HG02981 (cell line): ENCODE data around the gene CD200R1.

Source experiments
- ATAC-seq: cut with Tn5 transposase; IDR thresholded peaks from one replicate; pipeline ENCODE4 v1.9.1; 2021; ENCODE audit warnings: mild to moderate bottlenecking, moderate library complexity; ENCODE audit not compliant: unreplicated experiment

CD200R1 gene

DNA sequence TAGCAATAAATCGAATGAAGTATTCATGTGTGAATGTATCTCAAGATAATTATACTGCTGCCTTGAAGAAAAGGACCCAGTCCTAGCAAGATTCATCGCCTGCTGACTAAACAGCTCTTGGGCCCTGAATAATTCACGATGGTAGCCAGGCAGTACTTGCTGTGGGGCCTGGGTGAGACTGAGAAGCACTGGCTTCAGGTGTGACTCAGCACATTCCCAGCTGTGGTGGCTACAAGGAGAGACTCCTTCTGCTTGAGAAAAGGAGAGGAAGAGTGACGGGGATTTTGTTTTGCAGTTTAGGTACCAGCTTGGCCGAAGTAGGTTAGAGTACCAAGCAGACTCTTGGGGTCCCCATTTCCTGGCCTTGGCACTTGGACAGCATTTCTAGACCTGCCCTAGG, 80.6 kb downstream of the CD200R1 start:
- ATAC-seq, result no peak

DNA sequence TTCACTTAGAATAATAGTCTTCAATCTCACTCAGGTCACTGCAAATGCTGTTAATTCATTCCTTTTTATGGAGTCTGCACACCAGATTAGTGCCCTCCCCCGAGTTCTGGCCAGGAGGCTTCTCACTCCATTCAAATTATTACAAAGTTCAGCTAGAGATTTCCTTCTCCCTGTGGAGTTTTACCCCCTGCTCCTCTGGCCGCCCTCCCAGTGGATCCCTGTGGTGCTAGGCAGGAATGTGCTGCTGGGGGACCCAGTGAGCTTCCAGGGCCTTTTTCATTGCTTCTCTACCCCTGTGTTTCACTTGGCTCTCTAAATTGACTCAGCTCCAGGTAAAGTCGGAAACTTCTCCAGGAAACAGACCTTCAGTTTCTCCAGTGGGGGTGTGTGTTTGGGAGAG, 85.5 kb downstream of the CD200R1 start:
- no peak for ATAC-seq

DNA sequence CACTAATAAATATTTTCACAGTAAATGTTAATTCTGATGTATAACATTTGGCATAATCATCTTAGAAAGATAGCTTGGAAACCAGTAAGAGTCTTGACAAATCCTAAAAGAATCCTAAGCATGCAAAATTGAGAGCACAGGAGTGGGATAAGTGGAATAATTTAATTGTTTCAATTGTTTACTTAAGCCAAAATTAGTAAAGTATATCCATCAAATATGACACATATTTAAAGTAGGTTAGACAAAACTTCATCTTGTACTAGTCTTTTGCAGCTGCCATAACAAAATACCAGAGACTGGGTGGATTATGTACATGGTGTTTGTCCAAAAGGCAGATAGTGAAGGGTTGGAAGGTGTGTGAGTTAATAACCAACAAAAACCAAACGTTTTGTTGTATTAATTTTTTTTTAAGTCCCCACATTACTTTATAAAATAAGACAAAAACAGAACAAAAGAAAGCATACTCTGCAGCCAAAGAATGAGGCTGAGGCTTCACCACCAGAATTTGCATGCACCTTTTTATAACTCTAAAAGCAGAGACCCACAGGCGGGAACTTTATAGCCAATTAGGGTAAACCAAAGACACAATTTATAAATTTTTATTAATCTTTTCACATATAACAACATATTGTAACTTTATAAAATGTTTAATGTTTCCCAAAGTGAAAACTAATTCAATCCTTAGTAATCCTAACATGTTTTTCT, 86.4 kb downstream of the CD200R1 start:
- ATAC-seq, result no peak

DNA sequence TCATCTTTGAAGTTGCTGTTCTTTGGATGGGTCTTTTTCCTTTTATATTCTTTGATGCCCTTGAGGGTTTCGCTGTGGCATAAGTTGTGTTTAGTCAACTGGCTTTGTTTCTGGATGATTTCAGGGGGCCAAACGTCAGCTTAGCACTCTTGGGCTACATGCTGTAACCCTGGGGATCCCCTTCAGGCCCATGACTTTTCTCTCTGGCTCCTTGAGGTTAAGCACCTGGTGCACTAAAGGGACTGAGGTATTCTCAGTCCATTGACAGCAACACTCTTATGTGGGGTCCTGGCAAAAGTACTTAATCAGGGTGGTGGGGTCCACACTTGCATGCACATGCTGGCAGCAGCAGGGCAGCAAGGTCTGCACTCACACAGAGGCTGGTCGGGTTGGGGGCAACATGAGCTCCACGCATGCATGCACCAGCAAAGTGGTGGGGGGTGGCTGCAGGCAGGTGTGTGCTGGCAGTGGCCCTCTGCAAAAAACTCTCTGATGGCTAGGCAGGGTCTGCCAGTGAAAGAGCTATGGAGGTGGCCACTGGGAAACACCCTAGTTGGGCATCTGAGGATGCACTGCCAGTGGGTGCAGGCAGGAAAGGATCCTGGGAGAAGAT, 90.1 kb downstream of the CD200R1 start:
- no peak for ATAC-seq

DNA sequence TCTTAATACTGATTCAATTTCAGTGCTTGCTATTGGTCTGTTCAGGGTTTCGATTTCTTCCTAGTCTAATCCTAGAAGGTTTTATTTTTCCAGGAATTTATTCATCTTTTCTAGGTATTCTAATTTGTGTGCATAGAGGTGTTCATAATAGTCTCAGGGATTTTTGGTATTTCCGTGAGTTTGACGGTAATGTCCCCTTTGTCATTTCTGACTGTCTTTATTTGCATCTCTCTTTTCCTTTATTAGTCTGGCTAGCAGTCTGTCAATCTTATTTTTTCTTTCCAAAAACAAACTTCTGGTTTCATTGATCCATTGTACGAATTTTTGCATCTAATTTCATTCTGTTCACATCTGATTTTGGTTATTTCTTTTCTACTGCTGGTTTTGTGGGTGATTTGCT, 93.0 kb downstream of the CD200R1 start:
- no peak for ATAC-seq

DNA sequence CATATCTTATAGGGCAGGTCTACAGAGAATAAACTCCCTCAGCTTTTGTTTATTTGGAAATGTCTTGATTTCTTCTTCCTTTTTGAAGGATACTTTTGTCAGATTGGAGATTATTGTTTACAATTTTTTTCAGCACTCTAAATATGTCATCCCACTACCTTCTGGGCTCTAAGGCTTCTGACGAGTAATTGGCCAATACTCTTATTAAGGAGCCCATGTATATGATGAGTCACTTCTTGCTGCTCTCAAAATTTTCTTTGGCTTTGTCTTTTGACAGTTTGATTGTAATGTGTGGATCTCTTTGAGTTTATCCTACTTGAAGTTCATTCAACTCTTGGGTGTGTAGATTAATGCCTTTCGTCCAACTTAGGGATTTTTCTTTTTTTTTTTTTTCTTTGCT, 99.3 kb downstream of the CD200R1 start:
- no peak for ATAC-seq

DNA sequence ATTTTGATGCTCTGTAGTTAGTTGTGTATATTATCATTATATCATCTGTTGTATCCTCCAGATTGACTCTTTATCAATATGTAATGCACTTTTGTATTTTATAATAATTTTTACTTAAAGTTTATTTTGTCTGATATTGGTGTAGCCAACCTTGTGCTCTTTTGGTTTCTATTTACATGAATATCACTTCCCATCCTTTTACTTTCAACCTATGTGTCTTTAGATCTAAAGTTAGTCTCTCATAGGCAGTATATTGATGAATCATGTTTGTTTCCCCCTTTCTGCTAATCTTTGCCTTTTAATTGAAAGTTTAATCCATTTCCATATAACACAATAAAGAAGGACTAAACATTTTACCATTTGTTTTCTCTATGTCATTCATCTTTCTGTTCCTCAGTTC, 100.2 kb downstream of the CD200R1 start:
- ATAC-seq, result peak; percentile 51

DNA sequence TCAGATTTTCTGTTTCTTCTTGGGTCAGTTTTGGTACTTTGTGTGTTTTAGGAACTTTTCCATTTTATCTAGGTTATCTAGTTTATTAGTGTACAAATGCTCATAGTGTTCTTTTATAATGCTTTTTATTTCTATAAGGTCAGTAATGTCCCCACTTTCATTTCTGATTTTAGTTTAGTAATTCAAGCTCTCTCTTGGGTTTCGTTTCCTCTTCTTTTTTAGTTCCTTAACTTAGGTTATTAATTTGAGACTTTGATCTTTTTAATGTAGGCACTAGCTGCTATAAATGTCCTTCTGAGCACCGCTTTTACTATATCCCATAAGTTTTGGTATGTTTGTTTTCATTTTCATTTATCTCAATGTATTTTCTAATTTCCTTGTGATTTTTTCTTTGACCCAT, 101.3 kb downstream of the CD200R1 start:
- ATAC-seq, result peak; percentile 84

DNA sequence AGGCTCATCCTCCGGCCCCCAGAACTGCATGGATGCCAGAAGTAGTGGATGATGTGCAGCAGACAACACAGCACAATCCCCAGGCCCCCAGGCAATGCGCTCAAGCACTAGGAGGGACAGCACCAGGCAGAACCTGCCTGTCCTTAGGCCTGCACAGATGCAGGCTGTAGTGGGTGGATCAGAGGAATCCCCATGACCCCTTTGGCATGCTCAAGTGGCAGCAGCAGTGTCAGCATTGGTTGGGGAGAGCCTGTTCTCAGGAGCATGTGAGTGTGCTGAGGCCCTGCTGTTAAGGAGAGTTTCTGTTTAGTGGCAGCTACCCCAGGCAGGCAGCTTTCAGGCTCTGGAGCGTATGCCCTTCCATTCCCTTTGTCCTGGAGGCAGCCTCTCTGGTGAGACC, 103.2 kb downstream of the CD200R1 start:
- ATAC-seq, result no peak
